ENCODE data around the gene TEX11. TPM values are rescaled to one million over a fixed set of nuclear protein-coding genes. Genes with fewer than 3 reads are reported as not detected.
"Not testable (repeated sequence)": the region's sequence is repeated elsewhere in the genome, so short reads cannot be mapped to it uniquely, and the experiment has no call there.

TEX11 gene
- total and polyA plus RNA-seq, 12 donors = 0.19 TPM; not detected in 11

GRCh38 chrX:70878902-70879301 lies 29.6 kb downstream of the TEX11 start:
- Histone ChIP-seq H3K27ac (no peak overlapping the region), H3K36me3 (no peaks in the 10 kb centered on the region), H3K4me1 (no peaks in the 10 kb centered on the region), H3K9me3 (no peaks in the 10 kb centered on the region), H3K27me3 (peaks cover 0 to 67% (median 0%) of the 10 kb centered on the region in 7 donors), H3K4me3 (no peak overlapping the region)
- WGBS, 2 donors = 75 to 82% methylated on average over 2 of the region's 2 CpGs
- intact Hi-C loops (cut with DNase I) = no loop called here
- ATAC-seq (no peak), DNase-seq (no peak)
- TF ChIP-seq, protein P1, sequence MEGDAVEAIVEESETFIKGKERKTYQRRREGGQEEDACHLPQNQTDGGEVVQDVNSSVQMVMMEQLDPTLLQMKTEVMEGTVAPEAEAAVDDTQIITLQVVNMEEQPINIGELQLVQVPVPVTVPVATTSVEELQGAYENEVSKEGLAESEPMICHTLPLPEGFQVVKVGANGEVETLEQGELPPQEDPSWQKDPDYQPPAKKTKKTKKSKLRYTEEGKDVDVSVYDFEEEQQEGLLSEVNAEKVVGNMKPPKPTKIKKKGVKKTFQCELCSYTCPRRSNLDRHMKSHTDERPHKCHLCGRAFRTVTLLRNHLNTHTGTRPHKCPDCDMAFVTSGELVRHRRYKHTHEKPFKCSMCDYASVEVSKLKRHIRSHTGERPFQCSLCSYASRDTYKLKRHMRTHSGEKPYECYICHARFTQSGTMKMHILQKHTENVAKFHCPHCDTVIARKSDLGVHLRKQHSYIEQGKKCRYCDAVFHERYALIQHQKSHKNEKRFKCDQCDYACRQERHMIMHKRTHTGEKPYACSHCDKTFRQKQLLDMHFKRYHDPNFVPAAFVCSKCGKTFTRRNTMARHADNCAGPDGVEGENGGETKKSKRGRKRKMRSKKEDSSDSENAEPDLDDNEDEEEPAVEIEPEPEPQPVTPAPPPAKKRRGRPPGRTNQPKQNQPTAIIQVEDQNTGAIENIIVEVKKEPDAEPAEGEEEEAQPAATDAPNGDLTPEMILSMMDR (IDR thresholded peaks at IDR 0.05) = no peak

- intact Hi-C loops (cut with DNase I) = no loop called here
- Histone ChIP-seq H3K9me3 (no peaks in the 10 kb centered on the region), H3K4me3 (no peak overlapping the region), H3K4me1 (no peaks in the 10 kb centered on the region), H3K27ac (no peak overlapping the region), H3K36me3 (no peaks in the 10 kb centered on the region), H3K27me3 (peaks cover 0 to 61% (median 0%) of the 10 kb centered on the region in 7 donors)
- DNase-seq = no peak
- TF ChIP-seq, protein P1 (IDR thresholded peaks at IDR 0.05) = no peak
- 81 to 84% methylated on average over 3 of the region's 3 CpGs for WGBS, 2 donors
- no peak for ATAC-seq
These were observed 56.2 kb downstream of the TEX11 start for GRCh38 chrX:70852294-70852693.

GRCh38 chrX:70844081-70844480 lies 64.4 kb downstream of the TEX11 start:
- intact Hi-C loops (cut with DNase I); ATAC-seq; DNase-seq; H3K9me3 ChIP-seq; H3K4me3 ChIP-seq; H3K36me3 ChIP-seq; H3K27ac ChIP-seq; H3K4me1 ChIP-seq: not testable (repeated sequence)
- H3K27me3 ChIP-seq = peaks cover 0 to 16% (median 0%) of the 10 kb centered on the region in 7 donors
- WGBS, 2 donors = 87 to 91% methylated on average over 5 to 6 of the region's 6 CpGs

DNA sequence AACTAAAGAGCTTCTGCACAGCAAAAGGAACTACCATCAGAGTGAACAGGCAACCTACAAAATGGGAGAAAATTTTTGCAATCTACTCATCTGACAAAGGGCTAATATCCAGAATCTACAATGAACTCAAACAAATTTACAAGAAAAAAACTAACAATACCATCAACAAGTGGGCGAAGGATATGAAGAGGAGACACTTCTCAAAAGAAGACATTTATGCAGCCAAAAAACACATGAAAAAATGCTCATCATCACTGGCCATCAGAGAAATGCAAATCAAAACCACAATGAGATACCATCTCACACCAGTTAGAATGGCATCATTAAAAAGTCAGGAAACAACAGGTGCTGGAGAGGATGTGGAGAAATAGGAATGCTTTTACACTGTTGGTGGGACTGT lies 64.9 kb downstream of the TEX11 start:
- ATAC-seq = not testable (repeated sequence)
- WGBS, 2 donors = 87 to 97% methylated on average over 1 of the region's 1 CpG

DNA sequence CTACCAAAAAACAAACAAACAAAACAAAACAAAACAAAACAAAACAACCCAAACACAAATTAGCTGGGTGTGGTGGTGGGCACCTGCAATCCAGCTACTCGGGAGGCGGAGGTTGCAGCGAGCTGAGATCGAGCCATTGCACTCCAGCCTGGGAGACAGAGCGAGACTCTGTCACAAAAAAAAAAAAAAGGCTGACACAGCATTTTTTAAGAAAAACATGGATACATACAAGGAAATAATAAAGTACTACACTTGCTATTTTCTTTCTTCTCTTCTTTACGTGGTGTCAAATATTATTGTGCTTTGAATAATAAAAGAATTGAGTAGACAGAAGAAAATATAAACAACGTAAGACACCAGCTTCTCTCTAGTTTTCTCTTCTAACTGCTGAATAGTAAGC lies 73.9 kb downstream of the TEX11 start:
- no peak overlapping the region for H3K4me3 ChIP-seq
- no peaks in the 10 kb centered on the region for H3K36me3 ChIP-seq
- intact Hi-C loops (cut with DNase I) = no loop called here
- H3K9me3 ChIP-seq = peaks cover 0 to 13% (median 0%) of the 10 kb centered on the region in 11 donors
- H3K4me1 ChIP-seq = no peaks in the 10 kb centered on the region
- ATAC-seq (no peak), DNase-seq (no peak)
- 90 to 94% methylated on average over 7 of the region's 7 CpGs for WGBS, 2 donors
- no peak overlapping the region for H3K27ac ChIP-seq
- TF ChIP-seq, protein P1 (IDR thresholded peaks at IDR 0.05) = no peak
- peaks cover 0 to 8% (median 0%) of the 10 kb centered on the region in 7 donors for H3K27me3 ChIP-seq

More for the DNA sequence above, 64.9 kb downstream of the TEX11 start:
- H3K4me3 ChIP-seq; intact Hi-C loops (cut with DNase I); H3K4me1 ChIP-seq; DNase-seq; H3K27ac ChIP-seq; H3K36me3 ChIP-seq; H3K9me3 ChIP-seq: not testable (repeated sequence)
- peaks cover 0 to 11% (median 0%) of the 10 kb centered on the region in 7 donors for H3K27me3 ChIP-seq

Data from heart right ventricle (tissue), 16 donors.